Aorta (tissue), 5 donors: ENCODE results near the gene ATP11B. TPM values are rescaled to one million over a fixed set of nuclear protein-coding genes. Genes with fewer than 3 reads are reported as not detected.

Source experiments
- ATAC-seq: fragments of 200-7000 bp; cut with Tn5 transposase; one replicate; pipeline ENCODE4 v1.9.1; 2022; ENCODE audit warnings: moderate library complexity; ENCODE audit not compliant: low FRiP score
- DNase-seq, 2 donors: peaks; one replicate each; pipeline ENCODE4 v3.0.0-alpha.2; 2020
- H3K27ac ChIP-seq, 2 donors: one replicate each; pipeline ENCODE4 v1.5.1; 2013; ENCODE audit warnings: low read length in 2 of 2, mild to moderate bottlenecking in 2 of 2, moderate library complexity in 2 of 2, control low read depth in 1 of 2, inconsistent platforms in 1 of 2, low read depth in 1 of 2
- H3K27me3 ChIP-seq, 2 donors: one replicate each; pipeline ENCODE4 v1.6.1; 2013; ENCODE audit warnings: control low read depth in 1 of 2, low read length in 1 of 2, mild to moderate bottlenecking in 1 of 2, moderate library complexity in 1 of 2; ENCODE audit not compliant: insufficient read depth in 2 of 2, control insufficient read depth in 1 of 2
- H3K36me3 ChIP-seq, 2 donors: one replicate each; pipeline ENCODE4 v1.6.1; 2013; ENCODE audit warnings: control low read depth in 1 of 2, low read length in 1 of 2, mild to moderate bottlenecking in 1 of 2; ENCODE audit not compliant: insufficient read depth in 2 of 2, control insufficient read depth in 1 of 2
- H3K4me1 ChIP-seq, 2 donors: one replicate each; pipeline ENCODE4 v1.6.1; 2013; ENCODE audit warnings: low read length in 2 of 2, control low read depth in 1 of 2, mild to moderate bottlenecking in 1 of 2, moderate library complexity in 1 of 2; ENCODE audit not compliant: insufficient read depth in 2 of 2, control insufficient read depth in 1 of 2
- H3K4me3 ChIP-seq, 2 donors: one replicate each; pipeline ENCODE4 v1.5.1; 2013; ENCODE audit warnings: low read length in 2 of 2, control low read depth in 1 of 2, mild to moderate bottlenecking in 1 of 2
- H3K9me3 ChIP-seq: one replicate; pipeline ENCODE4 v1.6.1; 2013; ENCODE audit warnings: mild to moderate bottlenecking, low read length; ENCODE audit not compliant: control insufficient read depth
- WGBS, 2 donors: extraction: QIAGEN DNeasy Blood & Tissue Kit; methylation state at CpG; one replicate each; pipeline ENCODE4 v1.1.7; 2013; 5-methylcytosine and 5-hydroxymethylcytosine counted together
- intact Hi-C, 2 donors: fragments of 100-400 bp; cut with DNase I; formaldehyde crosslinking; loops; one replicate each; pipeline versions ENCODE4 v1.14.2 to v1.15.0; 2022
- polyA plus RNA-seq, 2 donors: library from polyadenylated mRNA; stranded (reverse); fragments of 200-250 nt; gene quantifications; one replicate each; pipeline ENCODE4 v1.2.3, GENCODE V29; 2013
- total RNA-seq, 2 donors: library from RNA; stranded (reverse); fragmentation: NEBNext Ultra II Directional; extraction: Animal tissue kit (Norgen Biotek cat#: 25700); gene quantifications; one replicate each; pipeline ENCODE4 v1.2.1, GENCODE V29; 2021
- donor health status: healthy with polysubstance abuse.
- donor health status: Bipolar disorder and iron deficiency.
- donor health status: DM: no; HTN: no; CAD: no.
- donor health status: DM: no; HTN: no; CAD: no.
- donor health status: DM: yes; HTN: yes; CAD: no.

The ATP11B gene
- total and polyA plus RNA-seq, 4 donors: 8.9 to 70.3 (median 37.5) TPM

DNA sequence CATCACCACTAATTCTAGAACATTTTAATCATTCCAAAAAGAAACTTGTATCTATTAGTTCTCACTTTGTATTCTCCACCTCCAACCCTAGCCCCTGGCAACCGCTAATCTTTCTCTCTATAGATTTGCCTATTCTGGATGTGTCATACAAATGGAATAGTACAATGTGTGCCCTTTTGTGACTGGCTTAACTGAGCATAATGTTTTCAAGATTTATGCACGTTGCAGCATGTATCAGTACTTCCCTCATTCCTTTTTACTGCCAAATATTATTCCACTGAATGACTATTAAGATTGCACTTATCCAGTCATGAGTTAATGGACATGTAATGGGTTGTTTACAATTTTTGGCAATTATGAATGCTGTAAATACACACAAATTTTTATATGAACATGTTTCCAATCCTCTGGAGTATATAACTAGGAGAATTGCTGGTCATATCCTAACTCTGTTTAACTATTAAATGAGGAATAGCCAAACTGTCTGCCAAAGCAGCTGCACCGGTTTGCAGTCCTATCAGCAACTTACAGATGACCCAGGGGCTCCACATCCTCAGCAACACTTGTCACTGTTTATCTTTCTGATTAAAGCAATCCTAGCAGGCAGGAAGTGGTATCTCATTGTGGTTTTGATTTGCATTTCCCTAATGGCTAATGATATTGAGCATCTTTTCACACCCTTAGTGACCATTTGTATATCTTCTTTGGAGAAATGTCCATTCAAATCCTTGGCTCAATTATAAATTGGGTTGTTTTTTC lies 144.2 kb downstream of the ATP11B start:
- no peaks in the 10 kb centered on the region for H3K4me1 ChIP-seq
- H3K4me3 ChIP-seq: no peak overlapping the region
- no peaks in the 10 kb centered on the region for H3K36me3 ChIP-seq
- DNase-seq: no peak
- no peak for ATAC-seq
- intact Hi-C loops: no loop called here
- no peaks in the 10 kb centered on the region for H3K9me3 ChIP-seq
- 73 to 77% methylated on average over 3 of the region's 3 CpGs for WGBS, 2 donors
- H3K27me3 ChIP-seq: no peaks in the 10 kb centered on the region
- no peak overlapping the region for H3K27ac ChIP-seq

- DNase-seq (no peak), ATAC-seq (no peak)
- Histone ChIP-seq H3K9me3 (no peaks in the 10 kb centered on the region), H3K4me3 (no peak overlapping the region), H3K27me3 (no peaks in the 10 kb centered on the region), H3K4me1 (no peaks in the 10 kb centered on the region), H3K27ac (no peak overlapping the region), H3K36me3 (no peaks in the 10 kb centered on the region)
- intact Hi-C loops: no loop called here
- WGBS, 2 donors: 81% methylated on average over 4 of the region's 4 CpGs
These were observed 147.0 kb downstream of the ATP11B start for GRCh38 chr3:182940266-182940808.

DNA sequence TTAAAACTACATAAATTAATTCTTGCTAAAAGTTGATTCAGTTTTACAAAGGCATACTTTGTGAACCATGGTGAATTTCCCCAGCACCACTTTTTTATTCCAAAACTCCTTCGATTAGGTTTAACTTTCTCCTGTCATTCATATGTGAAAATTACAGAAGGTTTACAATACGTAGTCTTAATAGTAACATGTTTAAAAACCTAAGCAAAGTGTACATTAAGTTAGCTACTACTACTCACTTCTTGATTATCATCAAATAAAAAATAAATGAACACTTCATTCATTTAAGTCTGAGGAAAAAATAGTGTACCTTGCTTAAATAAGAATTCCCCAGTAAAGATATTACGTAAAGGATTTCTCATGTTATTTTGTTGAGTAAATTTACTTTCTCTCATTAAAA lies 148.4 kb downstream of the ATP11B start:
- Histone ChIP-seq H3K4me1 (no peaks in the 10 kb centered on the region), H3K36me3 (no peaks in the 10 kb centered on the region), H3K27ac (no peak overlapping the region), H3K4me3 (no peak overlapping the region), H3K27me3 (no peaks in the 10 kb centered on the region), H3K9me3 (no peaks in the 10 kb centered on the region)
- intact Hi-C loops: no loop called here
- ATAC-seq: no peak
- DNase-seq: no peak
- WGBS, 2 donors: 94 to 95% methylated on average over 3 of the region's 3 CpGs

- peaks cover 0 to 3% of the 10 kb centered on the region in 2 donors for H3K36me3 ChIP-seq
These were observed 154.6 kb downstream of the ATP11B start for GRCh38 chr3:182947888-182948287.

DNA sequence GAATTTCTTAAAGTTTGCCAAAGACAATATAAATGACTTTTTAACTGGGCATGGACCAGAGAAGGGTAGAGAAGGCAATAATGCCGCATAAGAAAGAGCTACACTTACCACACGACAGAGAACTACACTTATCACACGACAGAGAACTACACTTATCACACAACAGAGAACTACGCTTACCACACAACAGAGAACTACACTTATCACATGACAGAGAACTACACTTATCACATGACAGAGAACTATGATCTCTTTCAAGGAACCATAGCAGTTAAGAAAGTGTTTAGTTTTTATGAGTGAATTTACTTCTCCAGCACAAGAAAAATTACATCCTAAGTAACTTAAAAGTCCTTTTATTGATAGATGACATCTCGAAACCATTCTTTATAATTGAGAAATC lies 155.0 kb downstream of the ATP11B start:
- intact Hi-C loops: no loop called here
- no peaks in the 10 kb centered on the region for H3K4me1 ChIP-seq
- DNase-seq: no peak
- no peaks in the 10 kb centered on the region for H3K27me3 ChIP-seq
- no peak for ATAC-seq
- H3K9me3 ChIP-seq: no peaks in the 10 kb centered on the region
- peaks cover 0 to 3% of the 10 kb centered on the region in 2 donors for H3K36me3 ChIP-seq
- no peak overlapping the region for H3K4me3 ChIP-seq
- WGBS, 2 donors: 87 to 88% methylated on average over 5 of the region's 5 CpGs
- no peak overlapping the region for H3K27ac ChIP-seq

More at GRCh38 chr3:182947888-182948287, 154.6 kb downstream of the ATP11B start:
- intact Hi-C loops: no loop called here
- Histone ChIP-seq H3K27me3 (no peaks in the 10 kb centered on the region), H3K9me3 (no peaks in the 10 kb centered on the region), H3K4me3 (no peak overlapping the region), H3K27ac (no peak overlapping the region), H3K4me1 (no peaks in the 10 kb centered on the region)
- ATAC-seq: no peak
- no peak for DNase-seq

DNA sequence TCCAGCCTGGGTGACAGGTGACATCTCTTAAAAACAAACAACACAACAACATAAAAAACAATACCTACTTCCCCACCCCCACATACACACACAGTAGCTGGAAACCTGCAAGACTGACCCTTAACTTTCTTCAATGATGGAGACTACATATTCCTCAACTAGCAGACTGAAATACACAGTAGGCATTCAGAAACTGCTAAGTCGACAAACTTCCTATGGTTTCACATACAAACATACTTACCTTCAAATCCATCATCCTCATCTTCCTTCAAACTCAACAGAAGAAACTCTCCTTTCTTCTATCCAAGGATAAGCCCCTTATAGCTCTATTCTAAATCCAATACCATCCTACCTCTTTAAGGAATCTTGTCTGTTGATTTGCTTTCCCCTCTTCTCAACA lies 156.4 kb downstream of the ATP11B start:
- H3K27me3 ChIP-seq: no peaks in the 10 kb centered on the region
- DNase-seq (no peak), ATAC-seq (no peak)
- no peaks in the 10 kb centered on the region for H3K4me1 ChIP-seq
- H3K9me3 ChIP-seq: no peaks in the 10 kb centered on the region
- WGBS, 2 donors: 97 to 100% methylated on average over 1 of the region's 1 CpG
- no peak overlapping the region for H3K27ac ChIP-seq
- H3K36me3 ChIP-seq: peaks cover 0 to 3% of the 10 kb centered on the region in 2 donors
- intact Hi-C loops: no loop called here
- no peak overlapping the region for H3K4me3 ChIP-seq

GRCh38 chr3:182954553-182955235 lies 161.4 kb downstream of the ATP11B start:
- Histone ChIP-seq H3K27me3 (no peaks in the 10 kb centered on the region), H3K27ac (no peak overlapping the region), H3K4me3 (no peak overlapping the region), H3K4me1 (no peaks in the 10 kb centered on the region), H3K9me3 (no peaks in the 10 kb centered on the region), H3K36me3 (peaks cover 0 to 2% of the 10 kb centered on the region in 2 donors)
- ATAC-seq (no peak), DNase-seq (no peak)
- intact Hi-C loops: no loop called here
- WGBS, 2 donors: 84 to 85% methylated on average over 9 of the region's 9 CpGs

DNA sequence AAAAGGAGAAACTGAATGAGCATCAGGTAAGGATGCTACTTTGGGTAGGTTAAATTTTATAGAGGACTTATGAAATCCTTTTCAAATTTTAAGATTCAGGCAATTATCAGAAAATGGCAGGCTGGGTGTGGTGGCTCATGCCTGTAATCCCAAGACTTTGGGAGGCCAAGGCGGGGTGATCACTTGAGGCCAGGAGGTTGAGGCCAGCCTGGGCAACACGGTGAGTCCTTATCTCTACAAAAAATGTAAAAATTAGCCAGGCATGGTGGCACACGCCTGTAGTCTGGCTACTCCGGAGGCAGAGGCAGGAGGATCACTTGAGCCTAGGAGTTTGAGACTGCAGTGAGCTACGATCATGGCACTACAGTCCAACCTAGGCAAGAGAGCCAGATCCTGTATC lies 163.9 kb downstream of the ATP11B start:
- Histone ChIP-seq H3K9me3 (no peaks in the 10 kb centered on the region), H3K4me1 (no peaks in the 10 kb centered on the region), H3K36me3 (peaks cover 0 to 4% of the 10 kb centered on the region in 2 donors), H3K4me3 (no peak overlapping the region), H3K27ac (no peak overlapping the region), H3K27me3 (no peaks in the 10 kb centered on the region)
- ATAC-seq (no peak), DNase-seq (no peak)
- intact Hi-C loops: no loop called here
- WGBS, 2 donors: 90 to 93% methylated on average over 5 of the region's 5 CpGs
